K562 (cell line): Measurements from ENCODE around the gene NDUFV3. TPM values are rescaled to one million over a fixed set of nuclear protein-coding genes. Genes with fewer than 3 reads are reported as not detected.

Experiments used
- MGA ChIP-seq: fragments of 450-650 bp; IDR thresholded peaks from 2 replicates; pipeline ENCODE4 v1.6.1; 2016; ENCODE audit warnings: mild to moderate bottlenecking, moderate library complexity
- NFE2L1 ChIP-seq: fragments of 450-650 bp; IDR thresholded peaks from 2 replicates; pipeline ENCODE4 v1.6.1; 2016; ENCODE audit warnings: missing genetic modification characterization, low read depth, mild to moderate bottlenecking, missing compliant biosample characterization, moderate library complexity, borderline replicate concordance
- SRSF1 ChIP-seq: fragments of 200-400 bp; formaldehyde crosslinking; IDR thresholded peaks from 2 replicates; pipeline ENCODE4 v1.6.1; 2017; ENCODE audit warnings: mild to moderate bottlenecking, low read depth, low read length, moderate library complexity
- polyA plus RNA-seq, 8 experiments: library from polyadenylated mRNA; depleted of rRNA in 4 of 8; stranded (reverse) in 5 of 8; unstranded in 3 of 8; fragments of >200 nt; fragmentation: Nextera tagmentation in 2 of 8; fragmentation: Illumina TruSeq in 1 of 8; extraction: Ambion mirVana in 2 of 8; extraction: Trizol in 1 of 8; gene quantifications; 2 replicates each; pipeline versions ENCODE4 v1.2.1 to v1.2.3, GENCODE V29; 2011 to 2014; ENCODE audit warnings: inconsistent platforms in 1 of 8, missing spikeins in 1 of 8
- total RNA-seq, 7 experiments: library from RNA; depleted of rRNA in 6 of 7; stranded (reverse); fragments of >200 nt in 6 of 7; fragmentation: Illumina TruSeq in 2 of 7; extraction: Trizol in 2 of 7; gene quantifications; 2 replicates each; pipeline versions ENCODE4 v1.2.1 to v1.2.3, GENCODE V29; 2011 to 2021; ENCODE audit warnings: low replicate concordance in 1 of 7
- TF ChIP-seq, protein P1 (sequence below), 2 experiments: fragments of 450-650 bp; IDR thresholded peaks; 2 replicates each; pipeline ENCODE4 v1.6.1; 2016; ENCODE audit warnings: mild to moderate bottlenecking in 2 of 2, borderline replicate concordance in 1 of 2, low read depth in 1 of 2, moderate library complexity in 1 of 2

Gene NDUFV3
- total and polyA plus RNA-seq, 9 of the 15 experiments (the other 6 are each of a cell fraction or from before 2014, with no cell fraction given): 19.1 to 87.8 (median 74.3) TPM

DNA sequence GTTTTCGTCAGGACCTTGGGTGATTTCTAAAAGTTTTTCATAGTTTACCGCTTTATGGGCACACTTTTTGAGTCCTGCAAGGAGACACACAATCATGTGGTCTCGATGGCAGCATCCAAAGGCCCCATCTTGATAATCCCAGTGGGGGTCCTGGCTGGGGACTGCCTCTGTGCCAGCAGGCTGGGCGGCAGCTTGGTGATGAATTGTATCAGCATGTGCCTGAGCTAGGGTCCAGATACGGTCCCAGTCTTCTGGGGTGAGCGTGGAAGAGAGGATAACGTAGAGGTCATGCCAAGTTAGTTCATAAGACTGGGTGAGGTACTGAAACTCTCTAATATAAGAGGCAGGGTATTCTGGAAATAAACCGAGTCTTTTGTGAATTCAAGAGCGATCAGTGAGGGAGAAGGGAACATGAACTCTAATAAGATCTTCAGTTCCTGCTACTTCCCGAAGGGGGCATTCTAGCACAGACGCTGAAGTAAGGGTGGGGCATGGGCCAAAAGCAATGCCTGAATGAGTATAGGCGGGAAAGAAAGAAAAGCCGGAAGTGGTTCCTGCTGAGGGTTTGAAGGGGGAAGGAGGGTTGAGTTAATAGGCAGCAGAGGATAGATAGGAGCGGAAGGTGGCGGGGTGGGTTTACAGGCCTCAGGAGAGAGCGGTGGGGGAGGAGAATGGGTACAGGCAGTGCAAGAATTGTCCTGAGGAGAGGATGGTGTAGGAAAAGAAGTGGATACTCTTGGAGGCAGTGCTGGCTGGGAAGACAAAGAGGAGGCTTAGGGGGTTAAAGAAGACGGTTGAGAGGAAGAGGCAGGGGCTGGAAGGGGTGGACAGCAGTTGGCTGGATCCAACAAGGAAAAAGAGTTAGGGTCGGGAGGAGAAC is 30.7 kb downstream of the NDUFV3 start (continued):
- TF ChIP-seq MGA (peak; percentile 90), NFE2L1 (tag) (no peak), SRSF1 (no peak)
- TF ChIP-seq, protein P1, sequence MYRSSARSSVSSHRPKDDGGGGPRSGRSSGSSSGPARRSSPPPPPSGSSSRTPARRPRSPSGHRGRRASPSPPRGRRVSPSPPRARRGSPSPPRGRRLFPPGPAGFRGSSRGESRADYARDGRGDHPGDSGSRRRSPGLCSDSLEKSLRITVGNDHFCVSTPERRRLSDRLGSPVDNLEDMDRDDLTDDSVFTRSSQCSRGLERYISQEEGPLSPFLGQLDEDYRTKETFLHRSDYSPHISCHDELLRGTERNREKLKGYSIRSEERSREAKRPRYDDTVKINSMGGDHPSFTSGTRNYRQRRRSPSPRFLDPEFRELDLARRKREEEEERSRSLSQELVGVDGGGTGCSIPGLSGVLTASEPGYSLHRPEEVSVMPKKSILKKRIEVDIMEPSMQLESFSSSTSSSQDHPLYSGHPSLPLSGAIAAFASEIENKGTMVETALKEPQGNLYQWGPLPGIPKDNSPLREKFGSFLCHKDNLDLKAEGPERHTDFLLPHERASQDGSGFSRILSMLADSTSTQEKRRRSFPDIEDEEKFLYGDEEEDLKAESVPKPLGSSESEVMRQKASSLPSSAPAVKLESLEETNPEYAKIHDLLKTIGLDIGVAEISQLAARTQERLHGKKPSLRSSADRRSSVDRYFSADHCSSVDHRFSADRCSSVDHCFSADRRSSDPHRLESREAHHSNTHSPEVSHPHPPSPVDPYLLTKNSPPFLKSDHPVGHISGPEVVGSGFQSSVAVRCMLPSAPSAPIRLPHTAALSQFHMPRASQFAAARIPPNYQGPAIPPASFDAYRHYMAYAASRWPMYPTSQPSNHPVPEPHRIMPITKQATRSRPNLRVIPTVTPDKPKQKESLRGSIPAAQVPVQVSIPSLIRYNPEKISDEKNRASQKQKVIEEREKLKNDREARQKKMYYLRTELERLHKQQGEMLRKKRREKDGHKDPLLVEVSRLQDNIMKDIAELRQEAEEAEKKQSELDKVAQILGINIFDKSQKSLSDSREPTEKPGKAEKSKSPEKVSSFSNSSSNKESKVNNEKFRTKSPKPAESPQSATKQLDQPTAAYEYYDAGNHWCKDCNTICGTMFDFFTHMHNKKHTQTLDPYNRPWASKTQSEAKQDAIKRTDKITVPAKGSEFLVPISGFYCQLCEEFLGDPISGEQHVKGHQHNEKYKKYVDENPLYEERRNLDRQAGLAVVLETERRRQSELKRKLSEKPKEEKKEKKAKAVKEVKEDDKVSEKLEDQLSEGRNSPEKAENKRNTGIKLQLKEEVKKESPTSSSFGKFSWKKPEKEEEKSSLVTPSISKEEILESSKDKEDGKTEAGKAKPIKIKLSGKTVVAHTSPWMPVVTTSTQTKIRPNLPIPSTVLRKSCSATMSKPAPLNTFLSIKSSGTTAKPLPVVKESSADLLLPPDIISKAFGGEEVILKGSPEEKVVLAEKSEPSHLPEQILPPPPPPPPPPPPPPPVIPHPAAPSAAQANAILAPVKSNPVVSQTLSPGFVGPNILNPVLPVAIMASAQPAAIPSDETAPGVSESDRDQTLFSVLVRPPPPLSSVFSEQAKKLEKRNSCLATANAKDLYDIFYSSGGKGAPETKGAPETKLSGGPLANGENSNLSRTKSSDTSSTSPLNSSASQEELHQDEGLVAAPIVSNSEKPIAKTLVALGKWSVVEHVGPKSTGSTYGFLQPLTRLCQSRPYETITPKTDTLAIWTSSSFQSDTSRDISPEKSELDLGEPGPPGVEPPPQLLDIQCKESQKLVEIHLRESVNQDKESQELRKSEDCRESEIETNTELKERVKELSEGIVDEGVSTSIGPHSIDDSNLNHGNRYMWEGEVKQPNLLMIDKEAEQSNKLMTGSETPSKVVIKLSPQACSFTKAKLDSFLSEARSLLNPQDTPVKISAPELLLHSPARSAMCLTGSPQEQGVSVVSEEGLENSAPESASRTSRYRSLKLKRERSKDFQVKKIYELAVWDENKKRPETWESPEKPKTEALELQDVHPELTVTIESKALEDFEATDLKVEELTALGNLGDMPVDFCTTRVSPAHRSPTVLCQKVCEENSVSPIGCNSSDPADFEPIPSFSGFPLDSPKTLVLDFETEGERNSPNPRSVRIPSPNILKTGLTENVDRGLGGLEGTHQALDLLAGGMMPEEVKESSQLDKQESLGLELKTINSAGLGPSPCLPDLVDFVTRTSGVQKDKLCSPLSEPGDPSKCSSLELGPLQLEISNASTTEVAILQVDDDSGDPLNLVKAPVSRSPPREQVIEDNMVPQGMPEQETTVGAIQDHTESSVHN (IDR thresholded peaks at IDR 0.05; ENCODE audit: borderline replicate concordance in 1 of 2, low read depth in 1 of 2): peak in 1 of 2 experiments; percentile 48; a peak in 1 of 4 replicates
